ENCODE results near the gene SORBS1.
"Not testable (repeated sequence)": the region's sequence is repeated elsewhere in the genome, so short reads cannot be mapped to it uniquely, and the experiment has no call there.

Gene SORBS1

GRCh38 chr10:95350219-95350829, 210.8 kb downstream of the SORBS1 start:
- CTCF ChIA-PET: interaction anchor here (0.8 to 2.1 kb wide), 5 partner anchors 9 to 217 kb away, joined by 3 to 19 read pairs (median 4); no protein-coding TSS in a partner anchor
- no peak overlapping the region for H3K4me3 ChIP-seq (ENCODE audit: low read depth, low read length)
- TF ChIP-seq, protein P1, sequence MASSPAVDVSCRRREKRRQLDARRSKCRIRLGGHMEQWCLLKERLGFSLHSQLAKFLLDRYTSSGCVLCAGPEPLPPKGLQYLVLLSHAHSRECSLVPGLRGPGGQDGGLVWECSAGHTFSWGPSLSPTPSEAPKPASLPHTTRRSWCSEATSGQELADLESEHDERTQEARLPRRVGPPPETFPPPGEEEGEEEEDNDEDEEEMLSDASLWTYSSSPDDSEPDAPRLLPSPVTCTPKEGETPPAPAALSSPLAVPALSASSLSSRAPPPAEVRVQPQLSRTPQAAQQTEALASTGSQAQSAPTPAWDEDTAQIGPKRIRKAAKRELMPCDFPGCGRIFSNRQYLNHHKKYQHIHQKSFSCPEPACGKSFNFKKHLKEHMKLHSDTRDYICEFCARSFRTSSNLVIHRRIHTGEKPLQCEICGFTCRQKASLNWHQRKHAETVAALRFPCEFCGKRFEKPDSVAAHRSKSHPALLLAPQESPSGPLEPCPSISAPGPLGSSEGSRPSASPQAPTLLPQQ (tag by site-specific recombination; IDR thresholded peaks at IDR 0.05): no peak
- TF ChIP-seq PRDM2 (tag by site-specific recombination; IDR thresholded peaks at IDR 0.05; ENCODE audit: borderline replicate concordance): no peak
- TF ChIP-seq MEIS1 (CRISPR knock-in tag; IDR thresholded peaks at IDR 0.05; ENCODE audit: borderline replicate concordance): no peak
- no peak for TF ChIP-seq ZSCAN4 (tag by site-specific recombination; IDR thresholded peaks at IDR 0.05)
- no peak for TF ChIP-seq ZNF629 (tag by site-specific recombination; IDR thresholded peaks at IDR 0.05)
- TF ChIP-seq ZNF660 (tag by site-specific recombination; IDR thresholded peaks at IDR 0.05): no peak
- TF ChIP-seq, protein P2, sequence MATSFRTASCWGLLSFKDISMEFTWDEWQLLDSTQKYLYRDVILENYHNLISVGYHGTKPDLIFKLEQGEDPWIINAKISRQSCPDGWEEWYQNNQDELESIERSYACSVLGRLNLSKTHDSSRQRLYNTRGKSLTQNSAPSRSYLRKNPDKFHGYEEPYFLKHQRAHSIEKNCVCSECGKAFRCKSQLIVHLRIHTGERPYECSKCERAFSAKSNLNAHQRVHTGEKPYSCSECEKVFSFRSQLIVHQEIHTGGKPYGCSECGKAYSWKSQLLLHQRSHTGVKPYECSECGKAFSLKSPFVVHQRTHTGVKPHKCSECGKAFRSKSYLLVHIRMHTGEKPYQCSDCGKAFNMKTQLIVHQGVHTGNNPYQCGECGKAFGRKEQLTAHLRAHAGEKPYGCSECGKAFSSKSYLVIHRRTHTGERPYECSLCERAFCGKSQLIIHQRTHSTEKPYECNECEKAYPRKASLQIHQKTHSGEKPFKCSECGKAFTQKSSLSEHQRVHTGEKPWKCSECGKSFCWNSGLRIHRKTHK (tag by site-specific recombination; IDR thresholded peaks at IDR 0.05): no peak
- no peak for TF ChIP-seq ZNF274 (IDR thresholded peaks at IDR 0.05; ENCODE audit: low read length)
- no peak for TF ChIP-seq ZNF274 (tag by site-specific recombination; IDR thresholded peaks at IDR 0.05; ENCODE audit: borderline replicate concordance)
- TF ChIP-seq, protein P3, sequence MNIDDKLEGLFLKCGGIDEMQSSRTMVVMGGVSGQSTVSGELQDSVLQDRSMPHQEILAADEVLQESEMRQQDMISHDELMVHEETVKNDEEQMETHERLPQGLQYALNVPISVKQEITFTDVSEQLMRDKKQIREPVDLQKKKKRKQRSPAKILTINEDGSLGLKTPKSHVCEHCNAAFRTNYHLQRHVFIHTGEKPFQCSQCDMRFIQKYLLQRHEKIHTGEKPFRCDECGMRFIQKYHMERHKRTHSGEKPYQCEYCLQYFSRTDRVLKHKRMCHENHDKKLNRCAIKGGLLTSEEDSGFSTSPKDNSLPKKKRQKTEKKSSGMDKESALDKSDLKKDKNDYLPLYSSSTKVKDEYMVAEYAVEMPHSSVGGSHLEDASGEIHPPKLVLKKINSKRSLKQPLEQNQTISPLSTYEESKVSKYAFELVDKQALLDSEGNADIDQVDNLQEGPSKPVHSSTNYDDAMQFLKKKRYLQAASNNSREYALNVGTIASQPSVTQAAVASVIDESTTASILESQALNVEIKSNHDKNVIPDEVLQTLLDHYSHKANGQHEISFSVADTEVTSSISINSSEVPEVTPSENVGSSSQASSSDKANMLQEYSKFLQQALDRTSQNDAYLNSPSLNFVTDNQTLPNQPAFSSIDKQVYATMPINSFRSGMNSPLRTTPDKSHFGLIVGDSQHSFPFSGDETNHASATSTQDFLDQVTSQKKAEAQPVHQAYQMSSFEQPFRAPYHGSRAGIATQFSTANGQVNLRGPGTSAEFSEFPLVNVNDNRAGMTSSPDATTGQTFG (tag by site-specific recombination; IDR thresholded peaks at IDR 0.05; ENCODE audit: borderline replicate concordance): no peak
- no peak for TF ChIP-seq ZNF174 (tag by site-specific recombination; IDR thresholded peaks at IDR 0.05)
- no peak for TF ChIP-seq WT1 (tag by site-specific recombination; IDR thresholded peaks at IDR 0.05)
- no peak for TF ChIP-seq ZNF214 (tag by site-specific recombination; IDR thresholded peaks at IDR 0.05; ENCODE audit: borderline replicate concordance)
- H3K36me3 ChIP-seq (ENCODE audit: control insufficient read depth in 2 of 2, insufficient read depth in 1 of 2, low read length in 2 of 2): no peaks in the 10 kb centered on the region
- H3K4me1 ChIP-seq (ENCODE audit: control insufficient read depth, insufficient read depth, low read length): 0 out of 2 replicates have a peak, but pooled peaks cover 3% of the 10 kb centered on the region
- POLR2A ChIA-PET: no interaction called here
- no peak overlapping the region for H3K27ac ChIP-seq (ENCODE audit: extremely low read depth, low read depth, low read length)
- no peaks in the 10 kb centered on the region for H3K9me3 ChIP-seq (ENCODE audit: control insufficient read depth, insufficient read depth, low read depth, low read length)

GRCh38 chr10:95347402-95347766, 213.8 kb downstream of the SORBS1 start:
- H3K4me1 ChIP-seq (ENCODE audit: control insufficient read depth, insufficient read depth, low read length); H3K9me3 ChIP-seq (ENCODE audit: control insufficient read depth, insufficient read depth, low read depth, low read length); H3K4me3 ChIP-seq (ENCODE audit: low read depth, low read length); H3K27ac ChIP-seq (ENCODE audit: extremely low read depth, low read depth, low read length); H3K36me3 ChIP-seq (ENCODE audit: control insufficient read depth in 2 of 2, insufficient read depth in 1 of 2, low read length in 2 of 2): not testable (repeated sequence)
- CTCF ChIA-PET: interaction anchor here (0.6 to 1.2 kb wide), 3 partner anchors 15 to 984 kb away, joined by 3 to 4 read pairs (median 4); no protein-coding TSS in a partner anchor
- POLR2A ChIA-PET: interaction anchor here (0.6 kb wide), 1 partner anchor 49 kb away, joined by 3 read pairs; no protein-coding TSS in a partner anchor

Data from HEK293 (cell line).